Astrocyte of the hippocampus (primary cell): Measurements from ENCODE around the gene PACRG.

Source experiments
- DNase-seq: peaks from one replicate; pipeline ENCODE4 v3.0.0; 2011; ENCODE audit warnings: low read depth, low spot score

Gene PACRG

GRCh38 chr6:163008626-163009025 lies 280.9 kb downstream of the PACRG start:
- DNase-seq, result no peak

- DNase-seq, result no peak
Measured at GRCh38 chr6:163010145-163010544, 282.4 kb downstream of the PACRG start.

- no peak for DNase-seq
Measured at GRCh38 chr6:163014736-163015135, 287.0 kb downstream of the PACRG start.

- DNase-seq, result no peak
Measured at GRCh38 chr6:163017801-163018200, 290.0 kb downstream of the PACRG start.

- DNase-seq, result no peak
Measured at GRCh38 chr6:163019926-163020325, 292.2 kb downstream of the PACRG start.

- DNase-seq, result no peak
Measured at GRCh38 chr6:163021054-163021453, 293.3 kb downstream of the PACRG start.

GRCh38 chr6:163023700-163024099 lies 295.9 kb downstream of the PACRG start:
- DNase-seq, result no peak

- DNase-seq, result no peak
Measured at GRCh38 chr6:163026893-163027292, 299.1 kb downstream of the PACRG start.

- DNase-seq, result no peak
Measured at GRCh38 chr6:163030980-163031379, 303.2 kb downstream of the PACRG start.

GRCh38 chr6:163031931-163032330 lies 304.2 kb downstream of the PACRG start:
- no peak for DNase-seq

- DNase-seq, result no peak
Measured at GRCh38 chr6:163036160-163036645, 308.4 kb downstream of the PACRG start.

- DNase-seq, result no peak
Measured at GRCh38 chr6:163038317-163038716, 310.5 kb downstream of the PACRG start.

GRCh38 chr6:163048345-163048744 lies 320.6 kb downstream of the PACRG start:
- no peak for DNase-seq

GRCh38 chr6:163053667-163054344 lies 326.0 kb downstream of the PACRG start:
- no peak for DNase-seq

- DNase-seq, result no peak
Measured at GRCh38 chr6:163054641-163055040, 326.9 kb downstream of the PACRG start.

- DNase-seq, result no peak
Measured at GRCh38 chr6:163057260-163057659, 329.5 kb downstream of the PACRG start.

GRCh38 chr6:163062790-163063189 lies 335.0 kb downstream of the PACRG start:
- DNase-seq, result no peak

GRCh38 chr6:163063561-163063960 lies 335.8 kb downstream of the PACRG start:
- no peak for DNase-seq

GRCh38 chr6:163064397-163064796 lies 336.6 kb downstream of the PACRG start:
- DNase-seq, result no peak

GRCh38 chr6:163066200-163066599 lies 338.4 kb downstream of the PACRG start:
- DNase-seq, result no peak

- no peak for DNase-seq
Measured at GRCh38 chr6:163077134-163077533, 349.4 kb downstream of the PACRG start.

GRCh38 chr6:163078712-163079111 lies 350.9 kb downstream of the PACRG start:
- no peak for DNase-seq

GRCh38 chr6:163080228-163080627 lies 352.5 kb downstream of the PACRG start:
- no peak for DNase-seq

- no peak for DNase-seq
Measured at GRCh38 chr6:163083141-163083540, 355.4 kb downstream of the PACRG start.
